DMS 273 treated with DMSO at 0.1 percent for 48 hours (cell line): ENCODE data around the gene CELSR2.

Experiments used
- DNase-seq: peaks from one replicate; lab custom pipeline; 2025; lab: John Stamatoyannopoulos, UW

The CELSR2 gene

DNA sequence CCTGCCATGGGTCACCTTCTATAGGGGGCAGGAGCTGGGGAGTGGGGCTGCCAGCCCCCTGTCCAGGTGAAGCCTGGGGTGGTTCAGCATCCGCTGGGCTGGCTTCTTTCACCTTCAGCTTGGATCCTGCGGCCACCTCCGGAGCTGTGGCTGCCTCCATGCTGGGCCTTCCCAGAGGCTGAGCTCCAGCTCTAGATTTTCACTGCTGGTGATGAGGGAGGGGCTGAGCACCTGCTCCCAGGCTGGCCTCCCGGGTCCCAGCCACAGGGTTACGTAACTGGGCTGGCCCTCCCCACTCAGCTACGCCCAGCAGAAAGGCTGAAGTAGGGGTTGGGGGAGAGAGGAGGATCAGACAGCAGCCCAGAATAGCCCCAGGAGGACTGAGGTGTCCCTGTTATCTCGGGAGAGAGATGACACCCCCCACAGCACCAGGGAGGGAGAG, 57.5 kb downstream of the CELSR2 start, which contains the start of gene MYBPHL:
Gene MYBPHL, minus strand, starts transcription at position 180 of the 442 bp plus-strand sequence. Its CDS starts 20 bp downstream, at position 160.
- DNase-seq, result no peak

DNA sequence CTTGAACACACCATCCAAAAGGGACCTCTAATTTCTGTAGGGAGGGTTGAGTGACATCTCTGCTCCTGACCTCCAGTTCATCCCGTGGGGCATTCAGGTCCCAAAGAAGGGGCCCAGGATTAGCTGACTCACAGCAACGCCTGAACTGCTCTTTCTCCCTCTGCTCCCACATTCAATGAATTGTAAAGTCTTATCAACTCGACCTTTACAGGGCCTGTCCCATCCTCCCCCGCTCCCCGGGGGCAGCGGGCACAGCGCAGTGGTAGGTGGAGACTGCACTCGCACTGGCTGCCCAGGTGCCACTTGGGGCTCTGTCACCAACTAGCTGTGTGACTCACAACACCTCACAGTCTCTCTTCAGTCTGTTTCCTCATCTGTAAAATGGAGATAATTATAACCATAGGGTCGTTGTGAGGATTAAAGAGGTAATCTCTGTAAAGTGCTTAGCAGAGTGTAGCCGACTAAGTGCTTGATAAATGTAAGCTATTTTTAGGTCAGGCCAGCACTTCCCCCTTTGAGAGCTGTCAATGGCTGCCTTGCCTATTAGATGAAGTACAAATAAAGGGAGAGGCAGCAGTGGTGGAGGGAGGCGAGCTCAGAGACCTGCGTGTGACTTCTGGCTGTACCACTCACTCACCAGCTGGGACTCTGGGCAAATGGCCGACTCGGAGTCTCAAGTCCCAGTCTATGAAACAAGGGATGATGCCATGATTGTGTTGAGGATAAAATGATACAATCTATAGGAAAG, 58.1 kb downstream of the CELSR2 start:
- no peak for DNase-seq

DNA sequence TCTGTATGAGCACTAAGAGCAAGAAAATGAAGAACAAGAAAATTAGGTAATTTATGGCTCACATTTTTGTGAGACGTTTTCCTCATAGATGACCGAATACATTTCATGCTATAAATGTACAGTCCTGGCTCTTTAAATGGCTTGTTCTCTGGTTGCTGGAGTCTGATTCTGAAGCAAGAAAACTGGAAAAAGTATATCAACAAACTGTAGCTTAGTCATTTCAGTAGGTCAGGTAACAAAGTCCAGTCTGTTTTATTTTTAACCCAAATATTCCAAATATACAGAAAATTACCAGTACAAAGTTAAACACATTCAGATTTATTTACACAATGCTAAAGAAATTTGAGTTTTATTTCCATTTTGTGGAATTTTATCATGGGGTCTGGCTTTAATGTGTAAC, 60.0 kb downstream of the CELSR2 start:
- DNase-seq, result no peak

- peak; percentile 61 for DNase-seq
Observed at GRCh38 chr1:109312246-109312645, 62.9 kb downstream of the CELSR2 start.

GRCh38 chr1:109312978-109313775, 63.8 kb downstream of the CELSR2 start:
- DNase-seq, result peak; percentile 62

DNA sequence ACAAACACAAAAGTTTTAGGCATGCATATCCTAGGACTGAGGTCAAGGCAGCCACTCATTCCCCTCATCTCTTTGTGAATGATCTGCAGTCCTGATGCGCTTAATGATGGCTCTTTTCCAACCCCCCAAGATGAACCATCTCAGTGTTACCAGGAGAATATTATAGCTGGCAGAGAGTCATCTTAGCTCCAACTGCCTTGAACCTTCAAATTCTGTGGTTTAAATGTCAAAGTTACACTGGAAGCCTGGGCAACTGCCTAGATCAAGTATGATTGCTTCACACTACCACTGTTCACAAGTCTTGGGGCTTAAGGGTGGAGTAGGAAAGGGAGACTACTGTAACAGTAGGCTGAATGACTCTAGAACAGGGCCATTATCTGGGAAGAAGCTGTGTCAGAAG, 65.5 kb downstream of the CELSR2 start:
- no peak for DNase-seq

- DNase-seq, result no peak
Observed at GRCh38 chr1:109315288-109315687, 65.9 kb downstream of the CELSR2 start.

GRCh38 chr1:109316506-109316905, 67.2 kb downstream of the CELSR2 start:
- DNase-seq, result no peak

GRCh38 chr1:109319114-109319513, 69.8 kb downstream of the CELSR2 start:
- DNase-seq, result no peak

GRCh38 chr1:109322974-109323373, 73.6 kb downstream of the CELSR2 start:
- no peak for DNase-seq
